Measurements from ENCODE around the gene ARHGAP18.

DNA sequence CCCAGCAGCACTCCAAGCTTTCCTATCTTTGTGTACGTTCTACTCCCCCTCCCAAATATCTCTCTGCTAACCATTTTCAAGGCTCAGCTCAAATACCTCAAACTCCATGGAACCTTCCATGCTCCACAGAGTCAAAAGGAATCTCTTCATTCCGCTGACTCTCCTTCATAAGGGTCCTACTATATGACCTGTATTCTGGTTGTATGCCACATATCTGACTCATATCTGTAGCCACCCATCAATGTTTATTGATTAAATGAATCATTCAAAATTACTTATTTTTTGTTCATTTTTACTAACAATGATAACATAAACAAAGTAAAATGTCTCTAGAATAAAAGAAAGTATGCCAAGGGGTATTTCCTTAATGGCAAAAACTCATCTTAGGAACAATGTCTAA lies 123.2 kb downstream of the ARHGAP18 start:
- TF ChIP-seq NR1H2 (CRISPR knock-in tag; IDR thresholded peaks at IDR 0.05; ENCODE audit: borderline replicate concordance, low read depth) (no peak), EHMT2 (IDR thresholded peaks at IDR 0.05; ENCODE audit: borderline replicate concordance, low read depth, low read length) (no peak), TAF1 (CRISPR knock-in tag; IDR thresholded peaks at IDR 0.05) (no peak), MYC (CRISPR knock-in tag; IDR thresholded peaks at IDR 0.05; ENCODE audit: borderline replicate concordance) (no peak), NBN (conservative IDR thresholded peaks at IDR 0.05) (no peak), ZSCAN20 (CRISPR knock-in tag; IDR thresholded peaks at IDR 0.05; ENCODE audit: borderline replicate concordance) (no peak)
- TF ChIP-seq, protein P1, sequence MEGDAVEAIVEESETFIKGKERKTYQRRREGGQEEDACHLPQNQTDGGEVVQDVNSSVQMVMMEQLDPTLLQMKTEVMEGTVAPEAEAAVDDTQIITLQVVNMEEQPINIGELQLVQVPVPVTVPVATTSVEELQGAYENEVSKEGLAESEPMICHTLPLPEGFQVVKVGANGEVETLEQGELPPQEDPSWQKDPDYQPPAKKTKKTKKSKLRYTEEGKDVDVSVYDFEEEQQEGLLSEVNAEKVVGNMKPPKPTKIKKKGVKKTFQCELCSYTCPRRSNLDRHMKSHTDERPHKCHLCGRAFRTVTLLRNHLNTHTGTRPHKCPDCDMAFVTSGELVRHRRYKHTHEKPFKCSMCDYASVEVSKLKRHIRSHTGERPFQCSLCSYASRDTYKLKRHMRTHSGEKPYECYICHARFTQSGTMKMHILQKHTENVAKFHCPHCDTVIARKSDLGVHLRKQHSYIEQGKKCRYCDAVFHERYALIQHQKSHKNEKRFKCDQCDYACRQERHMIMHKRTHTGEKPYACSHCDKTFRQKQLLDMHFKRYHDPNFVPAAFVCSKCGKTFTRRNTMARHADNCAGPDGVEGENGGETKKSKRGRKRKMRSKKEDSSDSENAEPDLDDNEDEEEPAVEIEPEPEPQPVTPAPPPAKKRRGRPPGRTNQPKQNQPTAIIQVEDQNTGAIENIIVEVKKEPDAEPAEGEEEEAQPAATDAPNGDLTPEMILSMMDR (CRISPR knock-in tag; IDR thresholded peaks at IDR 0.05), result no peak
- TF ChIP-seq, protein P2, sequence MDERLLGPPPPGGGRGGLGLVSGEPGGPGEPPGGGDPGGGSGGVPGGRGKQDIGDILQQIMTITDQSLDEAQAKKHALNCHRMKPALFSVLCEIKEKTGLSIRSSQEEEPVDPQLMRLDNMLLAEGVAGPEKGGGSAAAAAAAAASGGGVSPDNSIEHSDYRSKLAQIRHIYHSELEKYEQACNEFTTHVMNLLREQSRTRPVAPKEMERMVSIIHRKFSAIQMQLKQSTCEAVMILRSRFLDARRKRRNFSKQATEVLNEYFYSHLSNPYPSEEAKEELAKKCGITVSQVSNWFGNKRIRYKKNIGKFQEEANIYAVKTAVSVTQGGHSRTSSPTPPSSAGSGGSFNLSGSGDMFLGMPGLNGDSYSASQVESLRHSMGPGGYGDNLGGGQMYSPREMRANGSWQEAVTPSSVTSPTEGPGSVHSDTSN (CRISPR knock-in tag; IDR thresholded peaks at IDR 0.05), result no peak
- TF ChIP-seq, protein P3, sequence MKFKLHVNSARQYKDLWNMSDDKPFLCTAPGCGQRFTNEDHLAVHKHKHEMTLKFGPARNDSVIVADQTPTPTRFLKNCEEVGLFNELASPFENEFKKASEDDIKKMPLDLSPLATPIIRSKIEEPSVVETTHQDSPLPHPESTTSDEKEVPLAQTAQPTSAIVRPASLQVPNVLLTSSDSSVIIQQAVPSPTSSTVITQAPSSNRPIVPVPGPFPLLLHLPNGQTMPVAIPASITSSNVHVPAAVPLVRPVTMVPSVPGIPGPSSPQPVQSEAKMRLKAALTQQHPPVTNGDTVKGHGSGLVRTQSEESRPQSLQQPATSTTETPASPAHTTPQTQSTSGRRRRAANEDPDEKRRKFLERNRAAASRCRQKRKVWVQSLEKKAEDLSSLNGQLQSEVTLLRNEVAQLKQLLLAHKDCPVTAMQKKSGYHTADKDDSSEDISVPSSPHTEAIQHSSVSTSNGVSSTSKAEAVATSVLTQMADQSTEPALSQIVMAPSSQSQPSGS (CRISPR knock-in tag; IDR thresholded peaks at IDR 0.05), result no peak
